Neural progenitor cell (in vitro differentiated cells): Measurements from ENCODE around the gene ABLIM2.

Experiments
- CTCF ChIP-seq: fragments of 200-600 bp; sonication (generic); IDR thresholded peaks from 2 replicates; pipeline ENCODE4 v1.5.1; 2017; ENCODE audit warnings: antibody characterized with exemption, mild to moderate bottlenecking
- EZH2 ChIP-seq: fragments of 200-600 bp; sonication (generic); IDR thresholded peaks from 2 replicates; pipeline ENCODE4 v1.6.1; 2017; ENCODE audit warnings: antibody characterized with exemption, mild to moderate bottlenecking, moderate library complexity
- EZH2phosphoT487 ChIP-seq: fragments of 200-600 bp; sonication (generic); IDR thresholded peaks from 2 replicates; pipeline ENCODE4 v1.6.1; 2017; ENCODE audit warnings: antibody characterized with exemption

GRCh38 chr4:7956934-7957656, 201.5 kb downstream of the ABLIM2 start:
- TF ChIP-seq CTCF: no peak
- TF ChIP-seq EZH2: no peak
- TF ChIP-seq EZH2phosphoT487: no peak
